Hematopoietic multipotent progenitor cell treated with erythropoietin and hydrocortisone succinate and interleukin-3 and kit ligand, for 15 days (in vitro differentiated cells): ENCODE data around the gene HORMAD2.
"Not testable (repeated sequence)": the region's sequence is repeated elsewhere in the genome, so short reads cannot be mapped to it uniquely, and the experiment has no call there.

Experiments used
- DNase-seq: peaks from one replicate; pipeline ENCODE4 v3.0.0-alpha.2; 2015; ENCODE audit warnings: low spot score

HORMAD2 gene

DNA sequence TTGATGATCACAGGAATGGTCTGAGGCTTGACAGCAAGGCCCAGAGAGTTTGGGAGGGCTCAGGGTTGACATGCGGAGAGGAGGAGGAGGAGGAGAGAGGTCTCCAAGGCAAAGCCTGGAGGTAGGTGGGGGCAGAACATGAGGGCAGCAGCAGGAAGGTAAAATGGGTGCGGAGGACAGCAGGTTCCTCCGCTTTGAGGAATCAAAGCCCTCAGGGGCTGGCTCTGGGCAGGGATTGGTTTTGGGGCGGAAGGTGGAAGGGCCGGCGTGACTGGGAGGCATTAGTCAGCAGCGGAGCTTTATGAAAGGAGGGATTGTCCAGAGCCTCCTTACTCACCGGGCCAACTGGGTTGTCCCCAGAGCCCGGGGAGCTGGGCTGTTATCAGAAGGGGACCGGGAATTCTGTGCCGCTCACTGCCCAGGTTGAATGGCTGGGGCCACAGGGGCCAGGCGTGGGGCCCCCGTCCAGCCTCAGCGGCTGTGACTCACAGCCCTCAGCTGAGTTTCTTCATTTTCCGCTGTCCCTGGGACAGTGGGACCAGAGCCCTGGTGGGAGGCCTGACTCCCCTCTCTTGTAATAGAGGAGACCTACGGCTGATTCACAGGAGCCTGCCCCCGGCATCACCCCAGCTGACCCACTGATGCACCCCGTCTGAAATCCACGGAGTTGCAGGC is 130.1 kb downstream of the HORMAD2 start:
- no peak for DNase-seq

DNA sequence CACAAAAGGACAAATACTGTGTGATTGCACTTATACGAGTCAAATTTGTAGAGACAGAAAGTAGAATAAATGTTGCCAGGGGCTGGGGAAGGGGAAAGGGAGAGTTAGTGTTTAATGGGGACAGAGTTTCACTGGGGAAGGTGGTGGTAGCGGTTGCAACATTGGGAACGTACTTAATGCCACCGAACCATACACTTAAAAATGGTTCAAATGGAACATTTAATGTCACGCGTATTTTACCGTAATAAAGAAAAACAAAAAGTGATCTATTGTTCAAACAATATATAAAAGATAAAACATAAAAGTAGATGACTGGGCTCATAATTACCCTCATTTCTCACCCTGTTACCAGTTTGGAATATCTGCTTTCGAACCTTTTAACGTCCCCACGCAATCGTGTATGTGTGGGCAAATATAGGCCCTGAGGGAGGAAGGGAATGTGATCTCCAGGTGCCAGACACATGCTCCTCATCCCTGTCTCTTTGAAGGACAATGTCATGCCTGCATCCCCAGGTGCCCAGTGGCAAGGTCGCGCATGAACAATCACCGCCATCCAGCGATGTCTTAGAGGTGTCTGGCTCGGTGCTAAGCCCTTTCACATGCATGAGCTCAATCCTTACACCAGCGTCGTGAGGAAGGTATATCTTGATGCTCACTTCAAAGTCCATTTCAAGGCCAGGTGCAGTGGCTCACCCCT is 131.0 kb downstream of the HORMAD2 start:
- no peak for DNase-seq

DNA sequence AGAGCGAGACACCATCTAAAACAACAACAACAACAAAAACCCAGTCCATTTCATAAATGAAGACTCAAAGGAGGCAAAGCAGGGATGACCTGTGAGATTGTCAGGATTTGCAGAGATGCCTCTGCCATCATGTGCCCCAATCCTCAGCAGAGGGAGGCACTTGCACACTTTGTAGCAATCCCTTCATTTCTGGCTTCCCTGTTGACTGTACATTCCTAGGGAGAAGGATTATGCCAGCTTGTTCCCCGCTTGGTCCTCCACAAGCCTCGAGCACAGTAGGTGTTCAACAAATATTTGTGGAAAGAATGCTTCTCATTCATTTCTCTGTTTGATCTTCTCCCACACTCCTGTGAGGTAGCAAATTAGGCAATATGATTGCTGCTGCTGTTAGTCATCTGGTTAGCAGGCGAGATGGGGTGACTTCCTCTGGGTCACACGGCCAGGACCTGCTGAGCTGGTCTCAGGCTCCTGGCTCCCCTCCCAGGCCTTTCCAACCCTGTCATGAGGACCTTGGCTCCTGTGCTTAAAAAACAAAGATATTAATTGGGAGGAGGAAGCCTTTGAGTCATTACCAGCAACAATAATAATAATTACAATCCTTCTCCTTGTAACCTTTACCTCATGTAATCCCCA is 132.2 kb downstream of the HORMAD2 start:
- no peak for DNase-seq

DNA sequence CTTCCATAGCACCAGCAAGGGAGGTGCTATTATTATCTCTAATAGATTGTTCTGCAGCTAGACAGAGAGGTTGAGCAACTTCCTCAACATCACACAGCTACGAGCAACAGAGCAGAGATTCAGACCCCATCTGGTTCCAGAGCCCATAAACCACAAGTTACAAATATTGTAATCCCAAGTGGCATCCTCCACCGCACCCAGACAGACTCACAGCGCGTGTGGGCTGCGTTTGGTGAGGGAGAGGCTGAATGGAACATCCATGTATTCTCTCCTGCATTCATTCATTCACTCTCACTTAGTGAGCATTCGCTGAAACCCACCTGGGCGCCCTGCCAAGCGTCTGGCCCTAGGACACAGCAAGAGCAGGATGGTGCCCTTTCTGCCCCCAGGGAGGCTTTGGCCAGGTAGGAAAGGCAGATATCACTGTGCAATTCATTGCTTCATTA is 132.8 kb downstream of the HORMAD2 start:
- DNase-seq: no peak

DNA sequence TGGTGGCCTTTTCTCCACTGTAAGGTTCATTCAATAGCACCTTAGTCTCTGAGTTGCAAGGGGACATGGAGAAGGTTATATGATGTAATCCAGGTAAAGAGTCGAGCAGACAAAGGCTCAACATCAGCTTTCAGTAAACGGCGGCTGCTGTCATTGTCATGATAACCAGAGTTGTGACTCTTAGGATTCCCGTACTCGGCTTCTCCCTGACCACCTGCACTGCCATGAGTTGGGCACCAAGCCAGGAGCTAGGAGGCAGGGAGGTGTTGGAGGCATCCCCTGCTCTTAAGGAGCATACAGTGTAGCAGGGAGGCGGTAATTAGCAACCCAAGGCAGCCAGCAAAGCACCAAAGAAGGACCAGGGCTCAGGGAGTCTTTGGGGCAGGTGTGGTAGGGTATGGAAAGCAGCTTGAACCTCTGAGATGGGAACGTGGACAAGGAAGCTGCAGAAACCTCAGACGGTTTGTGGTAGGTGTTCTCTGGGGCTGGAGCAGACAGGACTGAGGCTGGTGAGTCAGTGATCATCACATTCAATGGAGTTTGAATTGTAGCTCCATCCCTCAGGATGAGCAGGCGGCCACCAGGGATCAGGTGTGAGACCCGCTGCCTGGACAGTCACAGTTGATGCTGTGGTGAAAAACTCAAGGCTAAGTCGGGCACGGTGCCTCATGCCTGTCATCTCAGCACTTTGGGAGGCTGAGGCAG is 134.6 kb downstream of the HORMAD2 start:
- no peak for DNase-seq

GRCh38 chr22:30216272-30216671 is 136.0 kb downstream of the HORMAD2 start:
- DNase-seq: not testable (repeated sequence)

DNA sequence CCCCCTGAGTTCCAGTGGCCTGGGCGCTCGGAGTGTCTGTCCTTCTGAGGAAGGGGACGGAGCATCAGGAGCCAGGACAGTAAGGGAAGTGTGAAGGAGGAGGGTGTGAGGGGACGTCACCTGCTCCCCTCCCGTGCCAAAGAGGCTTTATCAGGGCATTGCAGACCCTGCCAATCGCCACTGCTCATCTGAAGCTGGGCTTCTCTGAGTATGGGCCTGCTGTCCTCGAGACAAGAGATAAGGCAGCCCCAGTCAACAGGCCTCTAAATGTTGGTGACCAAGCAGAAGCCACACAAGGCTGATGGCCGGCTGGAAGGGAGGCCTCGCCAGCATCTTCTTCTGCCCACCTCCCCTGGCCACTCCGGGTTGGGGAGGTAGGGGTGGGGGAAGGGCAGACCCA is 136.4 kb downstream of the HORMAD2 start:
- DNase-seq: peak; percentile 89

GRCh38 chr22:30217698-30218560 is 137.7 kb downstream of the HORMAD2 start:
- DNase-seq: no peak

DNA sequence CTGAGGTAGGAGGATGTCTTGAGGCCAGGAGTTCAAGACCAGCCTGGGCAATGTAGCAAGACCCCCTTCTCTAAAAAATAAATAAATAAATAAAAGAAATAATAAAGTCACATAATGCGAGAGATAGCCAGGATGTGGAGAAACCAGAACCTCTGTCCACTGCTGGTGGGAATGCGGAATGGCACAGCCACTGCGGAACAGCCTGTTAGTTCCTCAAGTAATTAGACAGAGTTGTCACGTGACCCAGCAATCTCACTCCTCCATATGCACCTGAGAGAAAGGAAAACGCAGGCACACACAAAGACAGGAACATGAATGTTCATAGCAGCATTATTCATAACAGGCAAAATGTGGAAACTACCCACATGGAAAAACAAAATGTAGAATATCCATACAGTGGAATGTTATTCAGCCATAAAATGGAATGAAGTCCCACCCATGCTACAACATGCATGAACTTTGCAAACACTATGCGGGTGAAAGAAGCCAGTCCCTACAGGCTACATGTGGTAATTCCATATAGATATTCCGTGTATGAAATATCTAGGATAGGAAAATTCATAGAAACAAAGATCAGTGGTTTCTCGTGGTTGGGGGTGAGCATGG is 138.9 kb downstream of the HORMAD2 start:
- no peak for DNase-seq

DNA sequence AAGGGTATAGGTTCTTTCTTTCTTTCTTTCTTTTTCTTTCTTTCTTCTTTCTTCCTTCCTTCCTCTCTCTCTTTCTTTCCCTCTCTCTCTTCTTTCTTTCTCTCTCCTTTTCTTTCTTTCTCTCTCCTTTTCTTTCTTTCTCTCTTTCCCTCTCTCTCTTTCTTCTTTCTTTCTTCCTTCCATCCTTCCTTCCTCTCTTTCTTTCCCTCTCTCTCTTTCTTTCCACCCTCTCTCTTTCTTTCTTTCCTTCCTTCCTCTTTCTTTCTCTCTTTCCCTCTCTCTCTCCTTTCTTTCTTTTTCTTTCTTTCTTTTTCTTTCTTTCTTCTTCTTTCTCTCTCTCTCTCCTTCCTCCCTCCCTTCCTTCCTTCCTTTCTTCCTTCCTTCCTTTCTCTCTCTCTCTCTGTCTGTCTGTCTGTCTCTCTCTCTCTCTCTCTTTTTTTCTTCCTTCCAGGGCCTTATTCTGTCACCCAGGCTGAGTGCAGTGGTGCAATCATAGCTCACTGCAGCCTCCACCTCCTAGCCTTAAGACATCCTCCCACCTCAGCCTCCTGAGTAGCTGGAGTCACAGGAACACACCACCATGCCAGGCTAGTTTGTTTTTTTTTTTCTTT is 139.5 kb downstream of the HORMAD2 start:
- DNase-seq: no peak

- no peak for DNase-seq
These were observed 140.2 kb downstream of the HORMAD2 start for GRCh38 chr22:30220338-30221012.

- DNase-seq: no peak
These were observed 141.1 kb downstream of the HORMAD2 start for GRCh38 chr22:30221121-30221992.

- DNase-seq: no peak
These were observed 142.1 kb downstream of the HORMAD2 start for GRCh38 chr22:30222321-30222720.

DNA sequence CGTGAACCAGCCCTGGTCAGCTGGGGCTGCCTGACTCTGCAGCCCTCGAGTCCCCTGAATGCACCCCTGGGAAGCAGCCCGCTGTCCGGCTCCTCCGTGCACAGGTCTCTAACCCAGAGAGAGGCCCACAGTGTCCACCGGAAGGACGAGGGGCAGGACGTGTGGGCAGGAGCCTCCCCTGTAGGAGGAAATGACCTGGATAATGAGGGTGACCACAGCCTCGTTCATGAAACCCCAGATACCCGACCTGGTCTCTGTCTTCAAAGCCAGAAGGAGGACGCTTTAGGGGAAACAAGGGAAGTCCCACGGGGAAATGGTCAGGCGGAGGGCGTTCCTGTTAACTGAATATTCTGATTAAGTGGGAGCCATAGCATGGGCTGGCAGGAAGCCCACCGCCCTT is 143.0 kb downstream of the HORMAD2 start:
- DNase-seq: no peak

- no peak for DNase-seq
These were observed 144.0 kb downstream of the HORMAD2 start for GRCh38 chr22:30224161-30224857.

DNA sequence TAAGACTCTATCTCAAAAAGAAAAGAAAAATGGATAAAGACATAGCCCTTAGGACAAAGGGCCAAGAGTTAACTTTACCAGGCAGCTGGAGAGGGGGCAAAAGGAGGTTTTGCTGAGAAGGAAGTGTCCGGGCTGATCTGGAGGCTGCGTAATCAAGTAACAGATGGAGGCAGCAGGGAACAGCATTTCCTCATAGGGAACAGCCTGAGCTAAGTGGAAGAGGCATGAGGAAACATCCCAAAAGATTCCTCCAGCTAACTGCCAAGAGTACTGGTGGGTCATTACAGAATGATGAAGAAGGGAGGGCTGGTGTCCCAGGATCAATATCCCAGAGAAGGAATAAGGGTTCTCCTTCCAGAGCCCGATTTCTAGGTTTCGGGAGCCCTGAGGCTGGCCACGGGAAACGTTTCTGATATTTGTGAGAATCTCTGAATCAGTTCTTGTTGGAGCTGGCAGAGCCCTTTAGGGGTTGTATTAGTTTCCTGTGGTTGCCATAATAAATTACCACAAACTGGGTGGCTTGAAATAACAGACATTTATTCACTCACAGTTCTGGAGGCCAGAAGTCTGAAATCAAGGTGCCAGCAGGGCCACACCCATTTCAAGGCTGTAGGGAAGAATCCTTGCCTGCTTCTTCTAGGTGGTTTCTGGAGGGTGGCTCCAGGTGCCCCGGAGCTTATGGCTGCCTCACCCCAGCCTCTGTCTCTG is 145.1 kb downstream of the HORMAD2 start:
- no peak for DNase-seq

DNA sequence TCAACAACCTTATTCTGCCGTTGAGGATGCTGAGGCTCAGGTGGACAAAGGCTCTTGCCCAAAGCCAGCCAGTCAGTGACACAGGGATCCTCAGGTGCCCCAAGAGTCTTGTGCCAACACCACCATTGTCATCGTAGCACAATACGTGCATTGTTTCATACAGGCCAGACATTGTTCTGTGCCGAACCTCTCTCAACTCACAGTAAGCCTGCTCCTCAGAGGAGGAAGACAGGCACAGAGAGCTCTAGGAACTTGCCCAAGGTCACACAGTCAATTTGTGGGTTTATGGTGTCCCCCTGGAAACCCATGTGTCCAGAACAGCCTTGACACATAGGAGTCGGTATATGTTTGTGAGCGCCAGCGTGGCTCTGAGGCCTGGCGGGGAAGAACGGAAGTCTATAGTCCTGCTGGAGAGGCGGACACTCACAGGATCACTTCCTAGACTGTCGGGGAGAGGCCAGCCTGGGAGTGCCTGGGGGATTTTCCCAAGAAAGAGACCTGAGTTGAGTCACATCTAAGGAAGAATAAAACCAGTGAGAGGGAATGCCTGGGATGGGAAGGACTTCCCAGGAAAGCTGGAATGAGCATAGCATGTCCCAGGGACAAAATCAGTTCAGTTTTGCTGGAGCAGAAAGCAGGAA is 146.0 kb downstream of the HORMAD2 start:
- no peak for DNase-seq
